Stimulated activated CD4-positive, alpha-beta T cell treated with anti-CD3 and anti-CD28 coated beads, Interleukin-2, amount 100 ng/mL, for 24 hours (primary cell): Measurements from ENCODE around the gene FOLR3.
"Not testable (repeated sequence)": the region's sequence is repeated elsewhere in the genome, so short reads cannot be mapped to it uniquely, and the experiment has no call there.

Source experiments
- DNase-seq, 2 donors: peaks; one replicate each; pipeline ENCODE4 v3.0.0-alpha.2; 2020

Gene FOLR3

GRCh38 chr11:72124046-72124445 is 11.5 kb upstream of the FOLR3 start:
- DNase-seq = no peak

GRCh38 chr11:72125956-72126355 is 9.6 kb upstream of the FOLR3 start:
- no peak for DNase-seq

GRCh38 chr11:72127923-72128322 is 7.6 kb upstream of the FOLR3 start:
- DNase-seq = no peak

- no peak for DNase-seq
Observed at GRCh38 chr11:72129381-72129780, 6.1 kb upstream of the FOLR3 start.

GRCh38 chr11:72132646-72133045 is 2.9 kb upstream of the FOLR3 start:
- DNase-seq = no peak

- no peak for DNase-seq
Observed at GRCh38 chr11:72135891-72136683, 562 bp downstream of the FOLR3 start.

- DNase-seq = no peak
Observed at GRCh38 chr11:72136684-72137262, 1.2 kb downstream of the FOLR3 start.

GRCh38 chr11:72138821-72139390 is 3.4 kb downstream of the FOLR3 start:
- DNase-seq = no peak

GRCh38 chr11:72139500-72139899 is 4.0 kb downstream of the FOLR3 start:
- DNase-seq = no peak

- no peak for DNase-seq
Observed at GRCh38 chr11:72140661-72141060, 5.1 kb downstream of the FOLR3 start.

GRCh38 chr11:72141066-72141465 is 5.5 kb downstream of the FOLR3 start:
- peak in 1 of 2 donors; percentile 9 for DNase-seq

- DNase-seq = not testable (repeated sequence)
Observed at GRCh38 chr11:72142086-72142485, 6.6 kb downstream of the FOLR3 start.

- not testable (repeated sequence) for DNase-seq
Observed at GRCh38 chr11:72142543-72142942, 7.0 kb downstream of the FOLR3 start.

- DNase-seq = no peak
Observed at GRCh38 chr11:72144807-72145565, 9.5 kb downstream of the FOLR3 start.

GRCh38 chr11:72146625-72147024 is 11.1 kb downstream of the FOLR3 start:
- DNase-seq = no peak

- DNase-seq = no peak
Observed at GRCh38 chr11:72150882-72151281, 15.4 kb downstream of the FOLR3 start.

GRCh38 chr11:72153874-72154273 is 18.3 kb downstream of the FOLR3 start:
- not testable (repeated sequence) for DNase-seq

GRCh38 chr11:72154816-72155215 is 19.3 kb downstream of the FOLR3 start:
- no peak for DNase-seq

GRCh38 chr11:72155751-72156150 is 20.2 kb downstream of the FOLR3 start:
- DNase-seq = no peak

GRCh38 chr11:72157131-72157530 is 21.6 kb downstream of the FOLR3 start:
- DNase-seq = no peak

- no peak for DNase-seq
Observed at GRCh38 chr11:72160319-72160718, 24.8 kb downstream of the FOLR3 start.

GRCh38 chr11:72162891-72163492 is 27.5 kb downstream of the FOLR3 start:
- no peak for DNase-seq

- not testable (repeated sequence) for DNase-seq
Observed at GRCh38 chr11:72164187-72164586, 28.7 kb downstream of the FOLR3 start.
